Activated naive CD8-positive, alpha-beta T cell treated with anti-CD3 and anti-CD28 coated beads, Interleukin-2, amount 10 ng/mL, durations not matched to agents 7 days and 5 days (primary cell): Measurements from ENCODE around the gene SFMBT1. TPM values are rescaled to one million over a fixed set of nuclear protein-coding genes. Genes with fewer than 3 reads are reported as not detected.

Experiments
- ATAC-seq: fragments of 150-1000 bp; cut with Tn5 transposase; one replicate; pipeline ENCODE4 v1.10.0; 2021; ENCODE audit warnings: low read depth, moderate library complexity
- POLR2A ChIA-PET: fragments of 350-600 bp; sonication (Branson Sonifier 250); formaldehyde crosslinking; loops from one replicate; lab custom pipeline; 2021; ENCODE audit warnings: antibody characterized with exemption; lab: Charles Lee
- DNase-seq: peaks from one replicate; pipeline ENCODE4 v3.0.0; 2021
- H3K27ac Mint-ChIP-seq: one replicate; pipeline ENCODE4 v1.8.0; 2022; ENCODE audit warnings: mild to moderate bottlenecking, mixed read lengths
- H3K27me3 Mint-ChIP-seq: one replicate; pipeline ENCODE4 v1.8.0; 2022; ENCODE audit warnings: mild to moderate bottlenecking, moderate library complexity, mixed read lengths
- H3K36me3 Mint-ChIP-seq: one replicate; pipeline ENCODE4 v1.8.0; 2021; ENCODE audit warnings: mild to moderate bottlenecking, mixed read lengths
- H3K4me1 Mint-ChIP-seq: one replicate; pipeline ENCODE4 v1.8.0; 2021; ENCODE audit warnings: mixed read lengths
- H3K4me3 Mint-ChIP-seq: one replicate; pipeline ENCODE4 v1.8.0; 2022; ENCODE audit warnings: mild to moderate bottlenecking, moderate library complexity, mixed read lengths
- H3K9me3 Mint-ChIP-seq: one replicate; pipeline ENCODE4 v1.8.0; 2021; ENCODE audit warnings: mixed read lengths
- total RNA-seq, 2 experiments: library from RNA; stranded (reverse); gene quantifications; one replicate each; pipeline ENCODE4 v1.2.3, GENCODE V29; 2021

The SFMBT1 gene
- total RNA-seq, 2 experiments from 2014 or later = 29.5 to 30.8 TPM

GRCh38 chr3:52889901-52890300 is 156.0 kb downstream of the SFMBT1 start:
- Mint-ChIP-seq H3K4me1 (peaks cover 33% of the 10 kb centered on the region), H3K36me3 (peaks cover 22% of the 10 kb centered on the region), H3K9me3 (peaks cover 1% of the 10 kb centered on the region), H3K4me3 (no peak overlapping the region), H3K27ac (no peak overlapping the region), H3K27me3 (no peaks in the 10 kb centered on the region)
- ATAC-seq = no peak
- POLR2A ChIA-PET = no interaction called here
- no peak for DNase-seq

GRCh38 chr3:52887166-52887565 is 158.7 kb downstream of the SFMBT1 start:
- no peak overlapping the region for H3K4me3 Mint-ChIP-seq
- POLR2A ChIA-PET = no interaction called here
- peaks cover 27% of the 10 kb centered on the region for H3K36me3 Mint-ChIP-seq
- H3K4me1 Mint-ChIP-seq = peaks cover 19% of the 10 kb centered on the region
- H3K27me3 Mint-ChIP-seq = no peaks in the 10 kb centered on the region
- ATAC-seq (no peak), DNase-seq (no peak)
- peaks cover 1% of the 10 kb centered on the region for H3K9me3 Mint-ChIP-seq
- no peak overlapping the region for H3K27ac Mint-ChIP-seq

- no peak overlapping the region for H3K27ac Mint-ChIP-seq
- H3K4me1 Mint-ChIP-seq = peaks cover 10% of the 10 kb centered on the region
- POLR2A ChIA-PET = no interaction called here
- no peaks in the 10 kb centered on the region for H3K27me3 Mint-ChIP-seq
- DNase-seq (no peak), ATAC-seq (no peak)
- no peak overlapping the region for H3K4me3 Mint-ChIP-seq
- peaks cover 1% of the 10 kb centered on the region for H3K9me3 Mint-ChIP-seq
- H3K36me3 Mint-ChIP-seq = peaks cover 29% of the 10 kb centered on the region
These were observed 159.7 kb downstream of the SFMBT1 start for GRCh38 chr3:52886049-52886730.

- ATAC-seq (no peak), DNase-seq (no peak)
- Mint-ChIP-seq H3K4me1 (peaks cover 7% of the 10 kb centered on the region), H3K9me3 (peaks cover 1% of the 10 kb centered on the region), H3K27me3 (no peaks in the 10 kb centered on the region), H3K36me3 (peaks cover 27% of the 10 kb centered on the region), H3K4me3 (no peak overlapping the region), H3K27ac (no peak overlapping the region)
- POLR2A ChIA-PET = no interaction called here
These were observed 163.5 kb downstream of the SFMBT1 start for GRCh38 chr3:52882377-52882776.

GRCh38 chr3:52881871-52882270 is 164.0 kb downstream of the SFMBT1 start:
- H3K4me3 Mint-ChIP-seq = no peak overlapping the region
- ATAC-seq (no peak), DNase-seq (no peak)
- H3K36me3 Mint-ChIP-seq = peaks cover 26% of the 10 kb centered on the region
- no peak overlapping the region for H3K27ac Mint-ChIP-seq
- H3K27me3 Mint-ChIP-seq = no peaks in the 10 kb centered on the region
- POLR2A ChIA-PET = no interaction called here
- H3K4me1 Mint-ChIP-seq = peaks cover 7% of the 10 kb centered on the region
- peaks cover 1% of the 10 kb centered on the region for H3K9me3 Mint-ChIP-seq

- Mint-ChIP-seq H3K36me3 (peaks cover 16% of the 10 kb centered on the region), H3K4me3 (no peak overlapping the region), H3K9me3 (peaks cover 1% of the 10 kb centered on the region), H3K4me1 (peaks cover 15% of the 10 kb centered on the region), H3K27me3 (no peaks in the 10 kb centered on the region), H3K27ac (no peak overlapping the region)
- ATAC-seq (no peak), DNase-seq (no peak)
- POLR2A ChIA-PET = no interaction called here
These were observed 165.4 kb downstream of the SFMBT1 start for GRCh38 chr3:52880474-52880873.

- no peak overlapping the region for H3K4me3 Mint-ChIP-seq
- POLR2A ChIA-PET = interaction anchor here (1.0 kb wide), 1 partner anchor 14 kb away, joined by 3 read pairs; no protein-coding TSS in a partner anchor
- H3K4me1 Mint-ChIP-seq = peaks cover 20% of the 10 kb centered on the region
- H3K27ac Mint-ChIP-seq = no peak overlapping the region
- ATAC-seq = no peak
- peaks cover 11% of the 10 kb centered on the region for H3K36me3 Mint-ChIP-seq
- DNase-seq = no peak
- H3K27me3 Mint-ChIP-seq = no peaks in the 10 kb centered on the region
- peaks cover under 1% of the 10 kb centered on the region for H3K9me3 Mint-ChIP-seq
These were observed 165.8 kb downstream of the SFMBT1 start for GRCh38 chr3:52880047-52880446.

- H3K27ac Mint-ChIP-seq = no peak overlapping the region
- POLR2A ChIA-PET = interaction anchor here (1.0 kb wide), 1 partner anchor 14 kb away, joined by 3 read pairs; no protein-coding TSS in a partner anchor
- DNase-seq (no peak), ATAC-seq (no peak)
- H3K36me3 Mint-ChIP-seq = peaks cover 8% of the 10 kb centered on the region
- H3K9me3 Mint-ChIP-seq = no peaks in the 10 kb centered on the region
- no peak overlapping the region for H3K4me3 Mint-ChIP-seq
- peaks cover 23% of the 10 kb centered on the region for H3K4me1 Mint-ChIP-seq
- no peaks in the 10 kb centered on the region for H3K27me3 Mint-ChIP-seq
These were observed 166.3 kb downstream of the SFMBT1 start for GRCh38 chr3:52879581-52879980.

GRCh38 chr3:52879090-52879489 is 166.8 kb downstream of the SFMBT1 start:
- H3K27ac Mint-ChIP-seq = no peak overlapping the region
- ATAC-seq (no peak), DNase-seq (no peak)
- H3K9me3 Mint-ChIP-seq = no peaks in the 10 kb centered on the region
- H3K27me3 Mint-ChIP-seq = no peaks in the 10 kb centered on the region
- H3K4me3 Mint-ChIP-seq = no peak overlapping the region
- H3K36me3 Mint-ChIP-seq = peaks cover 6% of the 10 kb centered on the region
- POLR2A ChIA-PET = interaction anchor here (1.0 kb wide), 1 partner anchor 15 kb away, joined by 3 read pairs; no protein-coding TSS in a partner anchor
- H3K4me1 Mint-ChIP-seq = peaks cover 27% of the 10 kb centered on the region

- Mint-ChIP-seq H3K9me3 (no peaks in the 10 kb centered on the region), H3K27me3 (no peaks in the 10 kb centered on the region), H3K27ac (no peak overlapping the region), H3K36me3 (peaks cover 6% of the 10 kb centered on the region), H3K4me3 (no peak overlapping the region), H3K4me1 (peaks cover 28% of the 10 kb centered on the region)
- POLR2A ChIA-PET = interaction anchor here (1.1 kb wide), 1 partner anchor 16 kb away, joined by 6 read pairs; no protein-coding TSS in a partner anchor
- no peak for DNase-seq
- no peak for ATAC-seq
These were observed 168.8 kb downstream of the SFMBT1 start for GRCh38 chr3:52877085-52877484.

- H3K27me3 Mint-ChIP-seq = no peaks in the 10 kb centered on the region
- H3K4me1 Mint-ChIP-seq = peaks cover 35% of the 10 kb centered on the region
- no peaks in the 10 kb centered on the region for H3K9me3 Mint-ChIP-seq
- POLR2A ChIA-PET = interaction anchor here (1.4 to 1.9 kb wide), 2 partner anchors 22 to 172 kb away, joined by 3 to 5 read pairs; no protein-coding TSS in a partner anchor
- peak overlapping the region; percentile 56 for H3K4me3 Mint-ChIP-seq
- peaks cover 4% of the 10 kb centered on the region for H3K36me3 Mint-ChIP-seq
- H3K27ac Mint-ChIP-seq = peak overlapping the region; percentile 44
- DNase-seq = no peak
- peak; percentile 72 for ATAC-seq
These were observed 170.8 kb downstream of the SFMBT1 start for GRCh38 chr3:52874864-52875587.

- peak overlapping the region; percentile 41 for H3K4me3 Mint-ChIP-seq
- POLR2A ChIA-PET = interaction anchor here (0.9 to 1.9 kb wide), 3 partner anchors 19 to 172 kb away, joined by 3 to 5 read pairs (median 4); no protein-coding TSS in a partner anchor
- H3K27me3 Mint-ChIP-seq = no peaks in the 10 kb centered on the region
These were observed 171.6 kb downstream of the SFMBT1 start for GRCh38 chr3:52874160-52874701.

GRCh38 chr3:52873433-52874159 is 172.3 kb downstream of the SFMBT1 start:
- Mint-ChIP-seq H3K4me1 (peaks cover 35% of the 10 kb centered on the region), H3K4me3 (no peak overlapping the region), H3K36me3 (peaks cover 5% of the 10 kb centered on the region), H3K27ac (no peak overlapping the region), H3K27me3 (no peaks in the 10 kb centered on the region), H3K9me3 (no peaks in the 10 kb centered on the region)
- POLR2A ChIA-PET = interaction anchor here (0.9 to 1.9 kb wide), 3 partner anchors 19 to 173 kb away, joined by 3 to 5 read pairs (median 4); no protein-coding TSS in a partner anchor
- no peak for ATAC-seq
- no peak for DNase-seq

More at GRCh38 chr3:52874160-52874701, 171.6 kb downstream of the SFMBT1 start:
- ATAC-seq (peak; percentile 36), DNase-seq (no peak)
- peaks cover 35% of the 10 kb centered on the region for H3K4me1 Mint-ChIP-seq
- H3K27ac Mint-ChIP-seq = peak overlapping the region; percentile 27
- peaks cover 6% of the 10 kb centered on the region for H3K36me3 Mint-ChIP-seq
- H3K9me3 Mint-ChIP-seq = no peaks in the 10 kb centered on the region
